CD4-positive, alpha-beta T cell treated with Interleukin-21 for 1 hour (primary cell): Measurements from ENCODE around the gene NFKBIB.

ENCODE experiments used
- DNase-seq: peaks from one replicate; pipeline ENCODE4 v3.0.0-alpha.2; 2020

NFKBIB gene

DNA sequence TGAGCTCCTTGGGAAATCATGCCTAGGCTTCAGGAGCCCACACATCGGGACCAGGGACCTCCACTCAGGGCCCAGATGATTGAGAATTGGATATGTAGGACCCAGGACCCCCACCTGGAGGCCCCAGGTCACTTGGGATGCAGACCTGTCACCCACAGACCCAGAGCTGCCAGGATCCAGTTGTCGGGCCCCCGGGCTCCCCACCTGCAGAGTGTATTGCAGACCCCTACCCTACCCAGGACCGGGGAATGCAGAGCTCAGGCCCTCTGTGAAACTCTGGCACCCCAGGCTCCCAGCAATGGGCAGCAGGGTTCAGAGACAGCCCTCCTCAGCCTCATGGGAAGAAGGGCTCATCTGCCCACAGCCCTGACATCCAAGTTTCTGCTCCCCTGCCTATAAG is 5.9 kb downstream of the NFKBIB start:
- no peak for DNase-seq

DNA sequence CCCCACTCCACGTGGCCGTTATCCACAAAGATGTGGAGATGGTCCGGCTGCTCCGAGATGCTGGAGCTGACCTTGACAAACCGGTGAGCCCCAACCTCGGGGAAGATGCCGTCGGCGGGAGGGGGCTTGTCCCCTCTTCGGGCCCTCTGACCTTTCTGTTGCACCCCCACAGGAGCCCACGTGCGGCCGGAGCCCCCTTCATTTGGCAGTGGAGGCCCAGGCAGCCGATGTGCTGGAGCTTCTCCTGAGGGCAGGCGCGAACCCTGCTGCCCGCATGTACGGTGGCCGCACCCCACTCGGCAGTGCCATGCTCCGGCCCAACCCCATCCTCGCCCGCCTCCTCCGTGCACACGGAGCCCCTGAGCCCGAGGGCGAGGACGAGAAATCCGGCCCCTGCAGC is 7.5 kb downstream of the NFKBIB start:
- DNase-seq = no peak

DNA sequence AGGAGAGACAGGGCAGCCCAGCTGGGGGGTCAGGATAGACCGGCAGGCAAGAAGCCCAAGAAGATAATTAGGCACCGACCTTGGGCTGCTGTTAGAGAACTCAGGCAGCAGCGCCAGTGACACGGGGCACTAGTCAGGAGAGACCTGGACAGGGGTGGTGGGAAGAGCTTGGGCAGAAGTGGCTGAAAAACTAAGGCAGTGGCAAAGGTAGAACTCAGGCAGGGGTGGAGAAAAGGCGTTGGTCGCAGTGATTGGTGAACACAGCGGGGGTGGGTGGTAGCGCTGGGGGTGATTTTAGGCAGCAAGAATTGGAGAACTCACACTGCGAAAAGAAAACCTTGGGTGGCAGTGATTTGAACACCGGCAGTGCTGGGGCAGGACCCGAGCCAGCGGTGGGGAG is 7.9 kb downstream of the NFKBIB start:
- DNase-seq = no peak

DNA sequence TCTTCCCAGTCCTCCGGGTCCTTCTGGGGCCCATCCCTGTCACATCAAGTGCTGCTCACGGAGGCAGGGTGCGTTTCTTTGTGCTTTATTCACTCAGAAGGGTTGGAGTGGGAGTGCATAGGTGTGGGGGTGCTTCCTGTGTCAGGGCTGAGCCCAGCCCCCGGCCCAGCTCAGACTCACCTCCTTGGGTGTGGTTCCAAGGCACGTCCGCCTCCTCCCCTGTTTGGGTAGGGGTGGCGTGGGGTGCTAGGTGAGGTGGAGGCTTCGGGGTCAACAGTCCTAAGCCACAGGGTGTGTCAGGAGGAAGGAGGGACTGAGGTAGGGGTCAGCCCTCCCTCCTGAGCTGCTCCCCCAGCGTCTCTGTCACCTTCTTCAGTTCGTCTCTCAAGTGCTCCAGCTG is 9.1 kb downstream of the NFKBIB start:
- DNase-seq = no peak

DNA sequence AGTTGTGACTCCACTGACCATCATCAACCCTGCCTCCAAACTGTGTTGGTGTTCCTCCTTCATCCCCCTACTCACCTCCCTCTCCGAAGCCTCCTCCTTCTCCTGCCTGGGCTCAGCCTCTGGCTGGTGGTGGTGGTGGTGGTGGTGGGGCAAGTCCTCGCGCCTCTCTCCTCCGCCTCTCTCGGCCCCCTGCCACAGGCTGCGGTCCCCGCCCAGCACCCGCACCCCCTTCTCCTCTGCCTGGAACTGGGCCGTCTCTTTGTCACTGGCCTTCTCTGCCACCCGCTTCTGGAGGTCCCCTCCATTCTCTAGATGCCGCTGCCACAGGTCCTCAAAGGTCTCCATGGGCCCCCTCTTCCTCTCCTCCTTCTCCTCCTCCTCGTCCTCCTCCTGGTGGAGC is 10.7 kb downstream of the NFKBIB start:
- DNase-seq = no peak

DNA sequence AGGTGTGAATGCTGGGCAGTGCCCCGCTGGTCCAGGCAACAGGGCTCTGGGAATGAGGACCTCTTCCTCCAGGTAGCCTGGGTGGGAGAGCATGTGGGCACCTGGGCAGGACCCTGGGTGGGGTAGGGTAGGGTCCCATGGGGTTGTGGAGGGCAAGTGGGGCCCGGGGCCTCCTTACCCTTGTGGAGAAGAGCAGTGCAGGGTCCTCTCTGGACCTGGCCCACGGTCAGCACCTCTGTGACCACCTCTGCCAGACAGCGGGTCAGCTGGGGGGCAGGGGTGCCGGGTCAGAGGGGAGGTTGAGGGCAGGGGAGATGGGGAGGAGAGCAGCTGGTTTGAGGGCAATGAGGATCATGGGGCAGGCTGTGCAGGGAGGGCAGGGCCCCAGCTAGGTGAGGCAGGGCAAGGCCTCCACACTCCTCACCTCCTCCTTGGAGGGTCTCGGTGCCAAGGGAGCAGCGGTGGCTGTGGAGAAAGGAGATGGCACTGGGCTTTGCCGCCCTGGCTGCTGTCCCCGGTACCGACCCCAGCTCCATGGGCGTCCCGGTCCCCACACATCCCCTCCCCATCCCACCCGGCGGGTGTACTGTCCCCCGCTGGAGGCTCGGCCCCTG is 11.7 kb downstream of the NFKBIB start:
- no peak for DNase-seq

DNA sequence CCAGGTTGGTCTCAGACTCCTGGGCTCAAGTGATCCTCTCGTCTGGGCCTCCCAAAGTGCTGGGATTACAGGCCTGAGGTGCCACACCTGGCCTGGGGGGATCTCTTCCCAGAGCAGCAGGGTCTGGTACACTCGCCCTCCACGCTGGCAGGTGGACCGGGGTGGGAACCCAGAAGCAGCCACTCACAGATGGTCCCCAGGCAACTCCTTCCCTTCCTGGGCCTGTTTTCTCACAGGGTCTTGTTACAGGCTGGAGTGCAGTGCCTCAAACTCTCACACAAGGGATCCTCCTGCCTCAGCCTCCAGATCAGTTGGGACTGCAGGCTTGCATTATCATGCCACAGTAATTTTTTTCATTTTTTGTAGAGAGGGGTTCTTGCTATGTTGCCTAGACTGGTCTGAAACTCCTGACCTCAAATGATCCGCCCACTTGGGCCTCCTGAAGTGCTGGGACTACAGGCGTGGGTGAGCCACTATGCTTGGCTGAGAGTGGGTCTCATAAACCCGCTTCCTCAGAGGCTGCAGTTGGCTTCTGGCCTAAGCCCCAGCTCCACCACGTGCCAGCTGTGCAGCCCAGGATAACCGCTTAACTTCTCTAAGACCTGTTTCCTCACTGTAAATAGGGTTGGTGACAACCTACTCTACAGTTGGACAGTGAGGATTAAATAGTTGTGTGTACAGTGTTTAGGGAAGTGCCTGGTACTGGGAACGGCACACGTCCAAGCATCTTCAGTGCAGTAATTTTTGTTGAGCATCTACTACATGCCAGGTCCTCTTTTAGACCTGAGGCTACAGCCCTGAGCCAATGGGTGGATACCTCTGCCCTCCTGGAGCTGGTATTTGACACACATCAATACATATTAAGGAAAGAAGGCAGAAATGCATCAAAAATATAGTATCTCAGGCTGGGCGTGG is 13.1 kb downstream of the NFKBIB start:
- DNase-seq = no peak

DNA sequence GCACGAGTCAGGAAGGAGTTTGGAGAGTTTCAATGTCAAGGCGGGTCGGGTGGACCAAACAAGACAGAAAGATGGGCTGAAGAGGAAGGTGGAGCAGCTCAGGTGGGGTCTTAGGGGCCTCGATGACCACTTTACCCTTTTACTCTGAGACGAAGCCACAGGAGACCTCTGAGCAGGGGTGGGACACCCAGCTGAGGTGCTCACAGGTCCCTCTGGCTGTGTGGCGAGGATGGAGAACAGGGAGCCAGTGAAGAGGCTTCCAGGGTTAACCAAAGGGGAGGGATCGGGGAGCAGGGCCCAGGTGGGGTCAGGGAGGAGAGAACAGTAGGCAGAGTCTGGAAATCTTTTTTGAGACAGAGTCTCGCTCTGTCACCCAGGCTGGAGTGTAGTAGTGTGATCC is 14.2 kb downstream of the NFKBIB start:
- no peak for DNase-seq

DNA sequence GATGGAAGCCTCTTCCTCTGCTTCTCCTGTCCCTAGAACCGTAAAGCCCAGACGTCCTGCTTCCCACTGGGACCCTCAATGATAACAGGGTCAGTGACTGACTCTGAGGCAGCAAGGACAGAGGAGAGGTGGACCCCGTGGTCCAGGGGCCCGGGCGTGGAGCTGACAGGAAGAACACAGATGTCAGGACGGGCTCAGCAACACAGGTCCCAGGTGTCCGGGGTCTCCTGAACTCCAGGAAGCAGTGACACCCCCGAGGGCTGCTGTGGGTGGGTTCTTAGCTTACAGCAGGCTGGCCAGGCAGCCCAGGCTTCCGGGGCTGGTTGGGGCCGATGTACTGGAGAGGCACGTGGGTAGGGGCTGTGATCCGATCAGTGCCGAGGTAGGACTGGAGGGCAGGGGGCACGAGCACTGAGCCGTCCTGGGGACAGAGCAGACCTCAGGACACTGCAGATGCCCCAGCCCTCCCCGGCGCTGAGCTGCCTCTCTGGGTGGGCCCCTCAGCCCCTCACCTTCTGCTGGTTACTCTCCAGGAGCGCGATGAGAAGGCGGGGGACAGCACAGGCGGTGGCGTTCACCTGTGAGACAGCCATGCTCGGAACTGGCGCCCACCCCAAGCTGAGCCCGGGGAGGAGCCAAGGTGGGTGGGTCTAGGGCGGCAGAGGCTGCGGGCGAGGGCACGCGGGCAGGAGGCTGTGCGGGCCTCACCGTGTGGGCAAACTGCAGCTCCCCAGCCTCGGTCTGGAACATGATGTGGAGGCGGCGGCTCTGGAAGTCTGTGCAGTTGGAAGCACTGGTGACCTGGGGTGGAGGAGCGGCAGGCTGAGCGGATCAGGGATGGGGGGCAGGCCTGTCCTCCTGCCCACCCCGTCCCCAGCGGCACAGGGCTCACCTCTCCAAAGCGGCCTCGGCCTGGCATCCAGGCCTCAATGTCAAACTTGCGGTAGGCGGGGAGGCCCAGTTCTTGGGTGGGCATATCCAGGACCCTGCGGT is 15.9 kb downstream of the NFKBIB start:
- no peak for DNase-seq

DNA sequence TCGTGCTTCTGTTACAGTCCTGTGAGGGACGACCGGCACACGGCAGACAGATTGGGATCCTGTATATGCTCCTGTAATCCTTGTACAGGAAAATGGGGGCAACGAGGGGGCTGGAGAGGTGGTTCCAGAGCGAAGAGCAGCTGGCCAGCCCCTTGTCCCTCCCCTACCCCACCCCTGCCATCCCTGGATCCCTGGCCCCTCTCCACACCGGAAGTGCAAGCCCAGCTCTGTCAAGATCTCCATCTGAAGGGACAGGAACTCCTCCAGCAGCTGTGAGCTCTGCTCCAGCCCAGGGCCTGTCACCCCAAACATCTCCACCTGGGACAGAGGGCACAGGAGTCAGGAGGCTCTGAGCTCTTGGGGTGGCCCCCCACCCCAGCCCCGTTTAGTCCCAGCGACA is 17.7 kb downstream of the NFKBIB start:
- no peak for DNase-seq

DNA sequence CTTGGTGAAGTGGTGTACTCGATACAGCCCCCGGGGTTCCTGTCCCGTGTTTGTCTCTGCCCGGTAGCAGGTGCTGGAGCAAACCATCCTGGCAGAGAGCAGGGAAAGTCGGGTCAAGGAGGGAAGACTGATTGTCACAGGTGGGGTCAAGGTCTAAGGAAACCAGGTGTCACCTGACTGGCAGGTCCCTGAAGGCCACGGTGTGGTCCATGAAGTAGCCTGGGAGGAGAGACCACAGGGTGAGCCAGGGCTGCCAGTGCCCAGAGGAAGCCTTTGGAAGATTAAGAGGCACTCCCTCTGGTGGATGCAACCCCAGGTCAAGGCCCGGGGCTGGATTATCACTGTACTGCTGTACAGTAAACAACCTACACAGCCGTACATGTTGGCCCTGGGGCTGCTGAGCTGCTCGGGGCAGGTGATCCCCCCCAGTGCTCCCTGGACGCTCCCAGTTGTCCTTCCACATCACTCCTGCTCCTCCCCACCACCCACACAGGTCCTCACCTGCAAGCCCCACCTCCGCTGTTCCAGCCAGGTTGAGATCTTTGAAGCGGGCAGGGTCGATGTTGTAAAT is 18.2 kb downstream of the NFKBIB start:
- DNase-seq = no peak

DNA sequence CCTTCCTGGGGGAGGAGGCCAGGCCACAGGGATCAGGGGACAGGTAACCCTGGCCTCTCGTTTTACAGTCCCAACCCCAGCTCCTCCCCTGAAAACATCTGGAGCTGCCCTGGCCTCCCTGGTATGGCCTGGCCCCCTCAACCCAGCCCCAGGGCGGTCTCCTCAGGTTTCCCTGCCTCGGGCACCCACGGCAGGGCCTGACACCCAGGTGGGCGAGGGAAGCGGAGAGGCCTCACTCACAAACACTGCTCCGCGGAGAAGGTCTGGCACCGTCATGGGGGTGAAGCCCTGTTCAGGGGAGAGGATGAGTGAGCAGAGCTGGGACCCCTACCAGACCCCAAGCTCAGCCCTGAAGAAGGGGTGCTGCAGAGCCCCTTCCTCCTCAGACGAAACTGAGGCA is 18.8 kb downstream of the NFKBIB start:
- no peak for DNase-seq

DNA sequence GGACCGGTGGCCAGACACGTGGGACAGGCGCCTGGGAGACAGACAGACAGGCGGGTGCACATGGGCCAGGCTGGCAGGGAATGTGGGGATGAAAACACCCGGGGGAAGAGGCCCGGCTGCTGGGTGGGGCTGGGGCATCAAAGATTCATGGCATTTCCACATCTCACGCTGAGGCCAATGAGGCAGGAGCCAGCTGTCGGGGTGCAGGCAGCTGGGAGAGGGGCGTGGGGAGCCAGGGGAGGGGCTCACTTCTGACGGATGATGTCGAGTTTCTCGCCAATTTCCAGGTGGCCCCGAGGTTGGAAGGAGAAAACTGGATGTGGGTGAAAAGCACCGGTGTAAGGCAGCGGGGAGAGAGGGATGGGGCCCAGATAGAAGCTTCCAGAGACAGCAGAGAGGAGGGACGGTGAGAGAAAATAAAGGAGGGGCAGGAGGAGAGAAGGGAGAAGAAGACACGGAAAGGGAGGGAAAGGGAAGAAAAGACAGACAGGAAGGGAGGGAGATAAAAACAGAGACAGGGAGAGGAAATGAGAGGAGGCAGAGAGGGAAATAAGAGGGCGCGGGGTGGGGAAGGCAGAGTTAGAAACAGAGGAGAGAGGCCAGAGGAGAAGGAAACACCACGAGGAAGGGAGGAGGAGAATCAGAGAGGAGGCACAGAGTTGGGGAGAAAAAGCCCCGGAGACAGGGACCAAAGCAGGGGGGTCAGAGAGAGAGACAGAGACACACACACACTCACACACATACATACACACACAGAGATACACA is 20.2 kb downstream of the NFKBIB start:
- DNase-seq = no peak

DNA sequence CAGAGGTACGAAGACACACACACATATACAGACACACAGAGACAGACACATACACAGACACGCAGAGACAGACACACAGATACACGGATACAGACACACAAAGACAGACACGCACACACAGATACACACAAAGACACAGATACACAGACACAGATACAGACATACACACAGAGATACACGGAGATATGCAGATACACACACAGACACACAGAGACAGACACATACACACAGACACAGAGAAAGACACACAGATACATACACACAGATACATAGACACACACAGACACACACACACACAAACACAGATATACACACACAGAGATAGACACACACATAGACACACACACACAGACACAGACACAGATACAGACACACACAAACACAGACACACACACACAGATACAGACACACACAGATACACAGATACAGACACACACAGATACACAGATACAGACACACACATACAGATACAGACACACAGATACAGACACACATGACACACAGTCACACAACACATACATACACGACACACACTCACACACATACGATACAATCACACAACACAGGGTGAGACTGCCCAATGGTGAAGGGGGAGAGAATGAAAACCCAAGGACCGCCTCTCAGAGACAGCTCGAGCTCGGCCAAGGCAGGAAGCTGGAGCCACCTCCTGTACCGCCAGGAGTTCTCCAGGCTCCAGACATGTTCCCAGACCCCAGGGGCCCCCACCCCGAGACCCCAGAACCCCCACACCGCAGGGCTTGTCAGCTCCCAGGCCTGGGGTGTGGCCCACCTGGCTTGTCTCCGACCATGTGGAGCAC is 21.0 kb downstream of the NFKBIB start:
- no peak for DNase-seq

DNA sequence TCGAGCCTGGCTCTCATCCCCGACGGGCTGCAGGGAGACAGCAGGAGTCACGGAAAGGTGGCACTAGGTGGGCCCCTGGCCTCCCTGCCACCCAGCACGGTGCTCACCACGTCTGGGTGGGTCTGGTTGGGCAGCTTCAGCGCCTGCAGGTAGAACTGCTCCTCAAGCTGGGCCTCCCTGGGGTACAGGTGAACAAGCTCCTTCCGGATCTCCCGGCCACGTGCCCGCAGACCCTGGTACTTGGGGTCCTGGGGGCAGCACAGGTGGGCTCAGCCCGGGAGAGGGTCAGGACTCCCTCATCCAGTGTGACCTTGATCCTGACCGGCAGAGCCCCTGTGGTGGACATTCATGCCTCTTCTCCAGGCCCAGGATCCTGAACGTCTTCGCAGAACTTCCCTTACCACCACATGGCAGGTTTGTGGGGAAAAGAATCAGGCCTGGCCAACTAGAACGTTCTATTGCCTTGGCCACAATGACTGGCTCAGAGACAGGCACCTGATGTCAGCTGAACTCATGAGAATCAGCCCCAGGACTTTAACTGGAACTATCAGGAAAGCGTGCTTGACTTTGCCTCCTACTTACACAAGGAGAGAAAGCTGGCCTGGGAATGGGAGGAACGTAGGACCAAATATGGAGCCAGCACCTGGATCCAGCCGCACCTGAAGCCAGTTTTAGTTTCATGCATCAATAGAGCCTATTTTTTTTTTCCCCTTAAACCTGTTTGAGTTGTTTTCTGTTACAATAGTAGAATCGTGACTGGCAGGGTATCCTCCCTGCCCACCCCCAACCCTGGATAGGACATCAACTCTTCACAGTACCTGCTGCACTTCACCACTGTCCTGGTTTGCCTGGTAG is 21.9 kb downstream of the NFKBIB start:
- DNase-seq = no peak

DNA sequence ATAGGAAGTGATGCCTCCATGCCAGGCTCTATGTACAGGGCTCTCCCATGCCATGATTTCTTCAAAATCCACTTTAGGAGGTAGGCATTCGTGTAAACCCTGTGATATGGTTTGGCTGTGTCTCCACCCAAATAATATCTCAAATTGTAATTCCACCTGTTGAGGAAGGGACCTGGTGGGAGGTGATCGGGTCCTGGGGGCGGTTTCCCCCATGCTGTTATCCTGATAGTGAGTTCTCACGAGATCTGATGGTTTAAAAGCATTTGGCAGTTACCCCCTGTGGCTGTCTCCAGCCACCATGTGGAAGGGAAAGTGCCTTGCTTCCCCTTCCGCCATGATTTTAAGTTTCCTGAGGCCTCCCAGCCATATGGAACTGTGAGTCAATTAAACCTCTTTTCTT is 22.7 kb downstream of the NFKBIB start:
- no peak for DNase-seq

DNA sequence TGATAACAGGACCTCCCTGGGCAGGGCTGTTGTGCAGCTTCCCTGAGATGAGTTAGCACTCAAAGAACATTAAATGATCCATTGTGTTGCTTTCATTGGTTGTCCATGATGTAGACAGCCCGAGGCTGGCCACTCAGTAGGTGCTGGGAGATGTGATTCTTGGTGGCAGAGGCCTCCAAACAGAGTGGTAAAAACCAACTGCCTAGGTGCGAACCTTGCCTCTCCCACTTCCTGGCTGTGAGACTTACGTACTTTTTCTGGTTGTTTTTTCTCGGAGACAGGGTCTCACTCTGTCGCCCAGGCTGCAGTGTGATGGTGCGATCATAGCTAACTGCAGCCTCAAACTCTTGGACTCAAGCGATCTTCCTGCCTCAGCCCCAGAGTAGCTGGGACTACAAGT is 24.6 kb downstream of the NFKBIB start:
- DNase-seq = peak; percentile 66

DNA sequence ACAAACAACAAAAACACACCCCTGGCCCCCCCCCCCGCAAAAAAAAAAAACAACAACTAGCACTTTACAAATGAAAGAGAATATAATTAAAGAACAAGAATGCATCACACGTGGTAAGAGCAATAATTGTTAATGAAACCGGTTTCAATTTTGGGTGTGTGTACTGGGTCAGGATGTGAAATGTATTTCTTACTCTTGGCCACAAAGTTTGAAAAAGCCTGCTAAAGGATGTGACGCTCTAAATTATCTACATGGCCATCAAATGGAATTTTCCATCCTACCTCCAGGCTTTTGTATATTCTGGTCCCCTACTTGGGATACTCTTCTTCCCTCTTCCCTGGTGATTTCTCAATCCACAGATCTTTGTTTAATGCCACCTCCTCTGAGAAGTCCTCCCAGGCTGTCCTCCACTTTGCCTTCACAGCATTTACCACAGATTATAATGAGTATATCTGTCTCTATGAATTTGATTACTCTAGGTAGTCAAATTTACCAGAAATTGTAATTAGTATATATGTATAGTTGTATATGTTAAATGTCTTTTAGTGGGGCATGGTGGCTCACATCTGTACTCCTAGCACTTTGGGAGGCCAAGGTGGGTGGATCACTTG is 28.7 kb downstream of the NFKBIB start:
- DNase-seq = peak; percentile 51

DNA sequence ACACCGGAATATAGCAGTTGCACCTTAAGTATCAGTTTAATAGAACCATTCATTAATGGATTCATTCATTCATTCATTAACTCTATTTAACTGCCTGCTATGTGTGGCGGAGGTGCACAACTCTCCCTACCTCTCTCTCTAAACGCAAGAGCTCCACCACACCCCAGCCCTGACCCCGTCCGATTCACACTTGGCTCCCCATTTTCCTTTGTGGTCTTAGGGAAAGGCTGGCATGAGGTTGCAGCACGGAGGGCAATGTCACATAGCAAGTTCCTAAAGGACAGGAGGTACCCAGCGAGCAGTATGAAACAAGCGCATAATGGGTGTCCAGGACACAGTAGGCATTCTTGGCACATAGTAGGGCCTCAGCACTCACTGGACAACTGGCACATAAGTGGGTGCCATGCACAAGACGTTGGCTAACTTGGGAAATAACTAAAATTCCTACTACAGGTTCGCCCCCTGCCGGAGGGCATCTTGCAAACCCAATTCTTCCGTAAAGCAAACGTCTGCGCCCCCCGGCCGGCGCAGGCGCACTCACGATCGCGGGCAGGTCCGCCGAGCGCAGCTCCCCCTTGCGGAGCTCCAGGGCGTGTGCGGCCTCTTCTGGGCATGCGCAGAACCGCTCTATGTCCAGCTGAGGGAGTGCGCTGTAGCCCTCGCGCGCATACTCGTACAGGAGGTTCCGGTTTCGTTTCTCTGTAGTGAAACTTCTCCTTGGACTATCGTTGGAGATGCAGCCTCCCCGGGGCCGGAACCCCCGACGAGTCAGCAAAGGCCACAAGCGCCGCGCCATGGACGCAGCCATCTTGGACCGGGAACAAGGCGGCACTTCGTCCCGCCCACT is 30.4 kb downstream of the NFKBIB start, which contains the start of gene SARS2:
Gene SARS2 (minus strand): TSS at position 835 of the 847 bp plus-strand sequence. CDS start 27 bp downstream, at position 808.
- DNase-seq = peak; percentile 93
